A673 (cell line): ENCODE measurements around the gene TMEFF1. TPM values are rescaled to one million over a fixed set of nuclear protein-coding genes. Genes with fewer than 3 reads are reported as not detected.

Source experiments
- BruUV-seq: library from RNA; stranded (reverse); fragments of 400-500 nt; replicated peaks from 2 replicates; lab custom pipeline; 2021; lab: Mats Ljungman, UMichigan
- CTCF ChIA-PET: fragments of 300-600 bp; sonication (Branson Sonifier 250); formaldehyde crosslinking; loops from one replicate; lab custom pipeline; 2022; ENCODE audit warnings: antibody characterized with exemption; lab: Charles Lee
- POLR2A ChIA-PET: fragments of 300-600 bp; sonication (Branson Sonifier 250); formaldehyde crosslinking; loops from one replicate; lab custom pipeline; 2022; ENCODE audit warnings: antibody characterized with exemption; ENCODE audit not compliant: low non-redundant PET; lab: Charles Lee
- DNase-seq: peaks from one replicate; pipeline ENCODE4 v3.0.0-alpha.2; 2015; ENCODE audit warnings: low spot score
- H3K27ac ChIP-seq: fragments of 200-600 bp; sonication (generic); 2 replicates; pipeline ENCODE4 v1.5.1; 2016; ENCODE audit warnings: mixed run types, low read depth, mild to moderate bottlenecking, mixed read lengths, antibody characterized with exemption, low read length; ENCODE audit not compliant: poor library complexity, severe bottlenecking
- H3K27me3 ChIP-seq: fragments of 200-600 bp; sonication (generic); replicated peaks from 2 replicates; pipeline ENCODE4 v1.6.1; 2017; ENCODE audit warnings: mixed run types, low read depth, mild to moderate bottlenecking, mixed read lengths, antibody characterized with exemption, low read length; ENCODE audit not compliant: insufficient read depth, poor library complexity
- H3K36me3 ChIP-seq: fragments of 200-600 bp; sonication (generic); 2 replicates; pipeline ENCODE4 v1.6.1; 2016; ENCODE audit warnings: mixed run types, mild to moderate bottlenecking, mixed read lengths, antibody characterized with exemption, low read length; ENCODE audit not compliant: insufficient read depth, poor library complexity, severe bottlenecking
- H3K4me1 ChIP-seq: fragments of 200-600 bp; sonication (generic); 2 replicates; pipeline ENCODE4 v1.6.1; 2017; ENCODE audit warnings: mixed run types, mild to moderate bottlenecking, mixed read lengths, antibody characterized with exemption, low read length; ENCODE audit not compliant: insufficient read depth, poor library complexity, severe bottlenecking
- H3K4me3 ChIP-seq: fragments of 200-600 bp; sonication (generic); 2 replicates; pipeline ENCODE4 v1.5.1; 2016; ENCODE audit warnings: low read depth, mixed run types, mild to moderate bottlenecking, mixed read lengths, low read length; ENCODE audit not compliant: poor library complexity, severe bottlenecking
- H3K9me3 ChIP-seq: fragments of 200-600 bp; sonication (generic); 2 replicates; pipeline ENCODE4 v1.6.1; 2016; ENCODE audit warnings: mixed run types, low read depth, mild to moderate bottlenecking, mixed read lengths, antibody characterized with exemption, low read length; ENCODE audit not compliant: poor library complexity, severe bottlenecking
- EZH2 ChIP-seq: fragments of 200-600 bp; sonication (generic); IDR thresholded peaks from 2 replicates; pipeline ENCODE4 v1.6.1; 2017; ENCODE audit warnings: borderline replicate concordance, low read depth, mild to moderate bottlenecking, mixed read lengths, antibody characterized with exemption, low read length; ENCODE audit not compliant: poor library complexity, severe bottlenecking
- intact Hi-C: fragments of 100-400 bp; cut with micrococcal nuclease; formaldehyde crosslinking; loops from one replicate; pipeline ENCODE4 v1.10.0; 2022; ENCODE audit not compliant: unreplicated experiment
- total RNA-seq: library from RNA; stranded (reverse); gene quantifications from 2 replicates; pipeline ENCODE4 v1.2.3, GENCODE V29; 2021
- TF ChIP-seq, protein P1 (sequence below): fragments of 300-800, 200-600 bp; sonication (generic); conservative IDR thresholded peaks from 2 replicates; pipeline ENCODE4 v1.5.1; 2017; ENCODE audit warnings: low read depth, mild to moderate bottlenecking, antibody characterized with exemption, low read length, moderate library complexity, mixed read lengths

Gene TMEFF1
- total RNA-seq, 1 experiment from 2014 or later = 19.1 TPM

DNA sequence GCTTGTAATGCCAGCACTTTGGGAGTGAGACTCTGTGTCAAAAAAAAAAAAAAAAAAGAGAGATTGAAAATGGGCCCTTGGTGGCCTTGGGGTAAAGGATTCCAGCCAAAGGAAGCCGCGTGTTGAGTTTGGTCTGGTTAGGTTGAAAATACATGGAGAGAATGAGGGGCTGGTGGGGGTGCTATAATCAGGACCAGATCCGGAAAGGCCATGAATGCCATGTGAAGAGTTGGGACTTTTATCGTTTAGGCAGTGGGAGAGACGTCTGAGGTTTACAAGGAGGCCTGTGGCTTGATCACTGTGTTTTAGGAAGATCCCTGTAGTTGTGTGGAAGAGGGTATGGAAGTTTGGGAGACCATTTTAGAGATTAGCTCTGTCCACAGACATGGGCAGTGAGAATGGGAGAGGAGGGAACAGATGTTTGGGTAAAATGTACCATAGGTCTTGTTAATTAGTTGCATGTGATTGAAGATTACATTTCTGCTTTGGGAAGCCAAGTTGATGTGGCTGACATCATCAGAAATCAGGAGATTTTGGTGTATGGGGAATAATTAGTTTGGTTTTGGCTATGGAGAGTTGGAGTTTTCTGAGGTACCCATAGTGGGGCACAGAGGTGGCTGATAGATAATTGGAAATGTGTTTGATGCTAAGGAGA is 42.5 kb upstream of the TMEFF1 start:
- no peak for DNase-seq
- Histone ChIP-seq H3K36me3 (no peaks in the 10 kb centered on the region), H3K4me1 (peaks cover 14% of the 10 kb centered on the region), H3K9me3 (no peaks in the 10 kb centered on the region), H3K4me3 (no peak overlapping the region), H3K27ac (no peak overlapping the region), H3K27me3 (no peaks in the 10 kb centered on the region)
- intact Hi-C loops = no loop called here
- BruUV-seq = no TSS peak
- TF ChIP-seq, protein P1, sequence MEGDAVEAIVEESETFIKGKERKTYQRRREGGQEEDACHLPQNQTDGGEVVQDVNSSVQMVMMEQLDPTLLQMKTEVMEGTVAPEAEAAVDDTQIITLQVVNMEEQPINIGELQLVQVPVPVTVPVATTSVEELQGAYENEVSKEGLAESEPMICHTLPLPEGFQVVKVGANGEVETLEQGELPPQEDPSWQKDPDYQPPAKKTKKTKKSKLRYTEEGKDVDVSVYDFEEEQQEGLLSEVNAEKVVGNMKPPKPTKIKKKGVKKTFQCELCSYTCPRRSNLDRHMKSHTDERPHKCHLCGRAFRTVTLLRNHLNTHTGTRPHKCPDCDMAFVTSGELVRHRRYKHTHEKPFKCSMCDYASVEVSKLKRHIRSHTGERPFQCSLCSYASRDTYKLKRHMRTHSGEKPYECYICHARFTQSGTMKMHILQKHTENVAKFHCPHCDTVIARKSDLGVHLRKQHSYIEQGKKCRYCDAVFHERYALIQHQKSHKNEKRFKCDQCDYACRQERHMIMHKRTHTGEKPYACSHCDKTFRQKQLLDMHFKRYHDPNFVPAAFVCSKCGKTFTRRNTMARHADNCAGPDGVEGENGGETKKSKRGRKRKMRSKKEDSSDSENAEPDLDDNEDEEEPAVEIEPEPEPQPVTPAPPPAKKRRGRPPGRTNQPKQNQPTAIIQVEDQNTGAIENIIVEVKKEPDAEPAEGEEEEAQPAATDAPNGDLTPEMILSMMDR = no peak
- TF ChIP-seq EZH2 = no peak
- CTCF ChIA-PET = interaction anchor here (0.7 to 1.2 kb wide), 2 partner anchors 56 to 106 kb away, joined by 4 read pairs; no protein-coding TSS in a partner anchor
- POLR2A ChIA-PET = no interaction called here

DNA sequence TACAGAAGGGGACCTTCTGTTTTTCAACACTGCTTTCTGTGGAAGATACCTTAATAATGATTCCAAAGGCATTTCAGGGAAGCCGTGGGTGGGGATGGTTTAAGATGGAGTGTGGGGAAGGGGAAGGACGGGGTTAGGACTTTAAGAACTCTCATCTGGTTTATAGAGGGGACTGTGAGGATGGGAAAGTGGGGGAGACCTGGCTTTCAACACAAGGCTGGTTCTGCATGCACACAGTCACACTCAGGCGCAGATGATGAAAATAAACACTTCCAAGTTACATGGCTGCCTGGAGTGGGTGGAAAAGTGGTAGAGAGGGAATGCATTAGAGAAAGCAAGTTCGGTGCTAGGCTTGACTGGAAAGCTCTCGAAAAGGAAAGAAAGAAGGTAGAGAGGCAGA is 41.1 kb upstream of the TMEFF1 start:
- H3K4me1 ChIP-seq = peaks cover 14% of the 10 kb centered on the region
- no peak overlapping the region for H3K27ac ChIP-seq
- H3K27me3 ChIP-seq = no peaks in the 10 kb centered on the region
- no peaks in the 10 kb centered on the region for H3K9me3 ChIP-seq
- POLR2A ChIA-PET = no interaction called here
- intact Hi-C loops = no loop called here
- CTCF ChIA-PET = no interaction called here
- H3K36me3 ChIP-seq = no peaks in the 10 kb centered on the region
- no TSS peak for BruUV-seq
- DNase-seq = no peak
- no peak for TF ChIP-seq EZH2
- TF ChIP-seq, protein P1 = no peak
- no peak overlapping the region for H3K4me3 ChIP-seq

DNA sequence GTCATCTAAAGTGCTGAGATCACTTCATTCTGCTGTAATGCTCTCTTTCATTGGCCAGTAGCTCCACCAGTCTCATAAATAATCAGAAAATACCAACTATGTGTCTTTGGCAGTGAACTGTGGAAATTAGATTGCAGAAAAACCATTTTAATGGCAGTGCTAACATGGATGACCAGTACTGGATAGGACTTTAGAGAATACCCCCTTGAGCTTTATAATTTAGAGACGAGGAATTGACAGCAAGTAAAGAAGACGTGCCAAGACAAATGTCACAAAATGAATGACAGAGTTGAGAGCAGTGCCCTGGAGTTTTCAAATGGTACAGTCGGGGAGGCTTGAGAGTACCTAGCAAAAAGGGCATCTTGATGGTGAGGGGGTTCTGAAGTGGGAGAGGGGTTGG is 40.2 kb upstream of the TMEFF1 start:
- DNase-seq = no peak
- no peak overlapping the region for H3K4me3 ChIP-seq
- no peaks in the 10 kb centered on the region for H3K9me3 ChIP-seq
- peaks cover 14% of the 10 kb centered on the region for H3K4me1 ChIP-seq
- intact Hi-C loops = no loop called here
- no peaks in the 10 kb centered on the region for H3K36me3 ChIP-seq
- TF ChIP-seq, protein P1 = no peak
- no peak for TF ChIP-seq EZH2
- ChIA-PET POLR2A (interaction anchor here (0.7 kb wide), 1 partner anchor 245 kb away, joined by 3 read pairs; no protein-coding TSS in a partner anchor), CTCF (no interaction called here)
- no TSS peak for BruUV-seq
- H3K27me3 ChIP-seq = no peaks in the 10 kb centered on the region
- no peak overlapping the region for H3K27ac ChIP-seq
